Immature natural killer cell (primary cell): ENCODE measurements around the gene RPS6KA6. TPM values are rescaled to one million over a fixed set of nuclear protein-coding genes. Genes with fewer than 3 reads are reported as not detected.

Source experiments
- DNase-seq, 3 donors: peaks; one replicate each; pipeline ENCODE4 v3.0.0; 2022; ENCODE audit warnings: mixed read lengths in 1 of 3
- H3K27ac Mint-ChIP-seq, 6 donors: one replicate each; pipeline ENCODE4 v1.8.0; 2020; ENCODE audit warnings: mixed read lengths in 6 of 6, mild to moderate bottlenecking in 5 of 6, inconsistent platforms in 4 of 6, moderate library complexity in 3 of 6
- H3K27me3 Mint-ChIP-seq, 3 donors: one replicate each; pipeline ENCODE4 v1.8.0; 2020 to 2021; ENCODE audit warnings: low read depth in 3 of 3, mild to moderate bottlenecking in 3 of 3, mixed read lengths in 3 of 3, moderate library complexity in 3 of 3, inconsistent platforms in 1 of 3
- H3K36me3 Mint-ChIP-seq, 3 donors: one replicate each; pipeline ENCODE4 v1.8.0; 2020; ENCODE audit warnings: mixed read lengths in 3 of 3, inconsistent platforms in 2 of 3, mild to moderate bottlenecking in 2 of 3
- H3K4me1 Mint-ChIP-seq, 2 donors: one replicate each; pipeline ENCODE4 v1.8.0; 2020; ENCODE audit warnings: inconsistent platforms in 2 of 2, mild to moderate bottlenecking in 2 of 2, mixed read lengths in 2 of 2, moderate library complexity in 1 of 2
- H3K4me3 Mint-ChIP-seq, 5 donors: one replicate each; pipeline ENCODE4 v1.8.0; 2020; ENCODE audit warnings: mild to moderate bottlenecking in 5 of 5, mixed read lengths in 5 of 5, inconsistent platforms in 3 of 5, moderate library complexity in 3 of 5
- H3K9me3 Mint-ChIP-seq, 6 donors: one replicate each; pipeline ENCODE4 v1.8.0; 2020; ENCODE audit warnings: mild to moderate bottlenecking in 6 of 6, mixed read lengths in 6 of 6, inconsistent platforms in 4 of 6, moderate library complexity in 3 of 6
- polyA plus RNA-seq, 3 donors: library from polyadenylated mRNA; unstranded; fragments of 300-500 nt; fragmentation: Illumina TruSeq; gene quantifications; one replicate each; pipeline ENCODE4 v1.2.3, GENCODE V29; 2021

Gene RPS6KA6
- not detected for polyA plus RNA-seq

DNA sequence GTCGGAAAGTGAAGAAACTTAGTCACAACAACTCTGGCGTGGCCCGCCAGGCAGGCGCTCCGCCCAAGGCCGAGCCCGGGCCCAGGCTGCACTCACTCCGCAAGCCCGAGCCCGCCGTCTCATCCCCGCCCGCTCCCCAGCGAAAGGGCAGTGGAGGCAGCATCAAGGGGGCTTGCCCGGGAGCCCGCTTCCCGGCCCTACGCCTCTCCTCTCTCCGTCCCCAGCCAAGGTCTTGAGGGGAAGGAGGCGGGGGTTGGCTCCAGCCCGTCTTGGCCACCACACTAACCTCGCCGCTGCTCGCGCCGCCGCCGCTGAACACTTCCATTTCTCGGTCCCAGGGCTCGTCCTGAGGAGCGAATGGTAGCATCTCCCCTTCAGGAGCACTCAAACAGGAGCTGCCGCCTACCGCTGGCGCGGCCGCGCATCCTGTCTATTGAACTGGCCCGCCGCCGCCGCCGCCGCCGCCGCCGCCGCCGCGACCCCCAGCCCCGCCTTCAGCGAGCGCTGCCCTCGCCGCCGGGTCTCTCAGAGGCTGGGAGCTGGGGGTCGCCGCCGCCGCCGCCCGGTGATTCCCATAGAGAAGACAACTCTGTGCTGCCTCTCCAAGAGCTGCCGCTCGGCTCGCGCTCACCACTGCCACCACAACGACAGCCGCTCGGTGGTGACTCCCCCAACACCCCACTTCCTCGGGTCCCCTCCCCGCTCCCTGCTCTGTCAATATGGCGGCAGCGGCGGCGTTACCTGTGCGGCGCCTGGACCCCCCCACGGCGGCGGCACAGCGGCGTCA, at the start of gene RPS6KA6:
RPS6KA6 (minus strand) TSS at position 667 of the 787 bp plus-strand sequence; CDS start at position 367, 300 bp downstream.
- peak within 1 kb of the TSS; percentile 16 to 63 (median 36) for H3K4me3 Mint-ChIP-seq
- DNase-seq, result peak in 1 of 3 donors; percentile 1
- H3K27ac Mint-ChIP-seq, result no peak within 1 kb of the TSS

DNA sequence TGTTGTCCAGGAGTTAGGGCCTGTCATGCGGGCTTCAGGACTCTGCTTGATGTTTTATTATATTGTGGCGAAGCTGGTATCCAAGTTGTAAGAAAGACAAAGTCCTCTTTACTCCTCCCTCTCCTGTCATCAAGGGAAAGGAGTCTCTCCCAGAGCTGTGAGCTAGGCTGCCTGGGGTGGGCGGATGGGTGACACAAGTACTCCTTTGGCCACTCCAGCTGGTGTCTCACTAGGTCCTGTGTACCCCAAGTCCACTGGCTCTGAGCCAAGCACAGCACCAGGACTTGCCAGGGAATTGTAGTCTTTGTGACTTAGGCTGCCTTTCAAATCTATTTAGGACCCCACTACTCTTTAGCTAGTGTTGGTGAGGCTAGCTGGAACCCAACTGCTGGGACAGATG, 36.7 kb upstream of the RPS6KA6 start:
- no peak overlapping the region for H3K4me3 Mint-ChIP-seq
- DNase-seq, result no peak
- H3K36me3 Mint-ChIP-seq, result no peaks in the 10 kb centered on the region
- H3K27ac Mint-ChIP-seq, result no peak overlapping the region
- peaks cover 0 to 6% (median 0%) of the 10 kb centered on the region in 6 donors for H3K9me3 Mint-ChIP-seq
- peaks cover 0 to 17% (median 6%) of the 10 kb centered on the region in 3 donors for H3K27me3 Mint-ChIP-seq
- H3K4me1 Mint-ChIP-seq, result no peaks in the 10 kb centered on the region

More for the DNA sequence above, at the start of gene RPS6KA6:
- H3K9me3 Mint-ChIP-seq, result peaks cover 0 to 9% (median 5%) of the 10 kb centered on the region in 6 donors
- peaks cover 2 to 13% (median 6%) of the 10 kb centered on the region in 3 donors for H3K27me3 Mint-ChIP-seq
- H3K4me1 Mint-ChIP-seq, result peaks cover 0 to 5% of the 10 kb centered on the region in 2 donors
- H3K36me3 Mint-ChIP-seq, result no peaks in the 10 kb centered on the region

DNA sequence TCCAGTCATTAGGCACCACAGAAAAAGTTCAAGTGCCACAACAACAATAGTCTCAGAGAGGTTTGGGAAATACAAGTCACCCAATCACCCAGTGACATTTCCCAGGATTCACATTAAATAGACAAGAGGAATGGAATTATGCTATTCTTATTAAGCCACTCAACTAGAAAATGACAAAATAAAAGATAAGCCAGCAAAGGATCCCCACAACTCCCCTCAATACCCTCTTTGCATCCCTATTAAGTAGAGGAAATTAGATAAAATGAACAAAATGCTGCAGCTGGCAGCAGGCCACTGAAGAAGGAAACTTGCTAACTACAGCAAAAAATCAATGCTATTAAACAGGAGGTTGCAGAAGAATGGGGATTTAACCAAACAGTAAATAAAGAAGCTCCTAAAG, 35.3 kb upstream of the RPS6KA6 start:
- peaks cover 0 to 6% (median 0%) of the 10 kb centered on the region in 6 donors for H3K9me3 Mint-ChIP-seq
- no peak overlapping the region for H3K27ac Mint-ChIP-seq
- H3K4me3 Mint-ChIP-seq, result no peak overlapping the region
- no peak for DNase-seq
- H3K4me1 Mint-ChIP-seq, result no peaks in the 10 kb centered on the region
- peaks cover 0 to 21% (median 6%) of the 10 kb centered on the region in 3 donors for H3K27me3 Mint-ChIP-seq
- H3K36me3 Mint-ChIP-seq, result no peaks in the 10 kb centered on the region

DNA sequence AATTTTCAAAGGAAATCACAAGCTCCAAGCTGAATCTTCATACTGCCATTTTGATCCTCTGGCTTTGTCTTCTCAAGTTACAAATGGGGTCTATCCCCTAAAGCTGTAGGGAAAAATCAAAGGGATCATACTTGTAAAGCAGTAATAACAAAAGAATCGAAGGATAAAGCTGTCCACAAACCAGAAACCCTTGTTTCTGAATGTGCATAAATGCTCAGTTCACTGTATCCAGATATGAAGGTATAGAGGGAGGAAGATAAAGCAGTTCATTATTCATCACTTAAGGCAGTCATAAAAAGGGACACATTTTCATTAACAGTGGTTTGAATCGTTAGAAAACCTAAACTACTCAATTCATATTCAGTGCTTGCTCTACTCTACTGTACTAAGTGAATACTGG, 33.2 kb upstream of the RPS6KA6 start:
- no peaks in the 10 kb centered on the region for H3K4me1 Mint-ChIP-seq
- peaks cover 0 to 3% (median 0%) of the 10 kb centered on the region in 6 donors for H3K9me3 Mint-ChIP-seq
- H3K36me3 Mint-ChIP-seq, result no peaks in the 10 kb centered on the region
- no peak for DNase-seq
- peaks cover 0 to 23% (median 6%) of the 10 kb centered on the region in 3 donors for H3K27me3 Mint-ChIP-seq
- H3K27ac Mint-ChIP-seq, result no peak overlapping the region
- H3K4me3 Mint-ChIP-seq, result no peak overlapping the region

DNA sequence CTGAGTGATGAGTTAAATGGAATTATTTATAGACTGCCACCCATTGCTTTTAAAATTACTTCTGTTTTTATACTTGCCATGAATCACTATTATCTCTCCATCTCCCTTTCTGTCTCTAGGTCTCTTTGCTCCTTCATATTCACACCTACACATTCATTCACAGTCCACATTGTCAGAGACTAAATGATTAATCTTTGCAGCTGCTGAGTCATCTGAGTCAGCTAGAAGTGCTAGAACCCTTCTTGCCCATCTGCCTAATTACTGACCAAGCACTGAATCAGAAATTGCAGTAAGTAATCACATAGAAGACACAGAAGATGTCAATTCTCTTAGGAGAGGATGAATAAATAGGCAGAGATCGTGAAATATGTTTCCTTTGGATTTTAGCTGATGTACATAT, 31.6 kb upstream of the RPS6KA6 start:
- H3K27me3 Mint-ChIP-seq, result peaks cover 0 to 21% (median 3%) of the 10 kb centered on the region in 3 donors
- H3K4me3 Mint-ChIP-seq, result no peak overlapping the region
- no peak for DNase-seq
- no peaks in the 10 kb centered on the region for H3K4me1 Mint-ChIP-seq
- no peaks in the 10 kb centered on the region for H3K36me3 Mint-ChIP-seq
- no peak overlapping the region for H3K27ac Mint-ChIP-seq
- H3K9me3 Mint-ChIP-seq, result peaks cover 0 to 4% (median 0%) of the 10 kb centered on the region in 6 donors

DNA sequence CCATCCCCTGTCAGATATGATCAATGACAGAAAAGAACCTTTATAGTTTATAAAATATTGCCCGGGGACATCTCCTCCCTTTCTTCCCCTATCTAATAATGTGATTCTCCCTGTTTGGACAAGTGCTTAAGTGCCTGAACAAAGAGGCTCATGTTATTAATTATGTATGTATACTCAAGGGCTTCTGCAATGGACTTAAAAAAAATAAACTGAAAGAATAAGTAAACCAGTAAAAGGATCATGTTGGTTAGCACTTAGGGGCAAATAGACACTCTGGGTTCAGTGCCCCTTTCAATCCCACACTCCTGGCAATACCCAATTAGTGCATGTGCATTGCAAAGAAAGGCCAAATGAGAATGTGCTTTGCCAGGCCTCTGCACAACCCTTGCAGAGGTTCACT, 30.7 kb upstream of the RPS6KA6 start:
- Mint-ChIP-seq H3K27me3 (peaks cover 0 to 21% (median 3%) of the 10 kb centered on the region in 3 donors), H3K4me1 (no peaks in the 10 kb centered on the region), H3K27ac (no peak overlapping the region), H3K9me3 (peaks cover 0 to 4% (median under 1%) of the 10 kb centered on the region in 6 donors), H3K4me3 (no peak overlapping the region), H3K36me3 (no peaks in the 10 kb centered on the region)
- DNase-seq, result no peak

DNA sequence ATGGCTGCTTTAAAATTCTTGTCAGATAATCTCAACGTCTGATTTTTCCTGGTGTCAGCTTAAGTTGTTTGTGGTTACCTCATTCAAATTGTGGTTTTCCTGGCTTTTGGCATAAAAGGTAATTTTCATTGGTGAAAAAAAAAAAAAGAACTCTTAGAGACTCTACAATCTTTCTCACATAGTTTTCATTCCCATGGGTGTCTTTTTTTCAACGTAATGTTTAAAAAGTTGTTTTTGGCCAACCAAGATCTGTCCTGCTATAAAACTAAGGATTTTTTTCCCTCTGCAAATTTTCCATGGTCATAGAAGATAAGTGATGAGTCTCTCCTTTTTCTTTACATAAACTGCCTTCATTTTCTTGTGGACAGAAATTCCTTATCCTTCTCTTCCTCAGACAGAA, 28.9 kb upstream of the RPS6KA6 start:
- Mint-ChIP-seq H3K27ac (no peak overlapping the region), H3K27me3 (peaks cover 0 to 21% (median 3%) of the 10 kb centered on the region in 3 donors), H3K4me1 (no peaks in the 10 kb centered on the region), H3K36me3 (no peaks in the 10 kb centered on the region), H3K4me3 (no peak overlapping the region), H3K9me3 (peaks cover 0 to 4% (median under 1%) of the 10 kb centered on the region in 6 donors)
- no peak for DNase-seq

DNA sequence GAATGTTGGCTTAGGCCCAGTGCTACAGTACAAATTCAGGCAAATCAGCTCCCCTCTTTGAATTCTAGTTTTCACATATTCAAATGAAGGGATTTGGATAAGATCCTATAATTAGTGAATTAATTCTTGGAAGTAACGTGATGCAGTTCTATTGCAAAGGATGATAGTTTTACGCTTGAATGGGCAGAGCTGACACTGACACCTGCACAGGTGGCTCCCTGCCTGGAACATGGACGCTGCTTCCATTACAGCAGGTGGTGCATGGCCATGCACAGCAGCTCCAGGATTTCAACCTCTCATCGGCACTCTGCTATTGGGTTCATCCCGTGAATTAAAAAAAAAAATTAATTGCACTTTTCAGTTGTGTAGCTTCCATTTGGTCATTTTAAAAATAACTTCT, 28.4 kb upstream of the RPS6KA6 start:
- Mint-ChIP-seq H3K4me3 (no peak overlapping the region), H3K27me3 (peaks cover 0 to 21% (median 3%) of the 10 kb centered on the region in 3 donors), H3K27ac (no peak overlapping the region), H3K4me1 (no peaks in the 10 kb centered on the region), H3K9me3 (peaks cover 0 to 4% (median under 1%) of the 10 kb centered on the region in 6 donors), H3K36me3 (no peaks in the 10 kb centered on the region)
- DNase-seq, result no peak

DNA sequence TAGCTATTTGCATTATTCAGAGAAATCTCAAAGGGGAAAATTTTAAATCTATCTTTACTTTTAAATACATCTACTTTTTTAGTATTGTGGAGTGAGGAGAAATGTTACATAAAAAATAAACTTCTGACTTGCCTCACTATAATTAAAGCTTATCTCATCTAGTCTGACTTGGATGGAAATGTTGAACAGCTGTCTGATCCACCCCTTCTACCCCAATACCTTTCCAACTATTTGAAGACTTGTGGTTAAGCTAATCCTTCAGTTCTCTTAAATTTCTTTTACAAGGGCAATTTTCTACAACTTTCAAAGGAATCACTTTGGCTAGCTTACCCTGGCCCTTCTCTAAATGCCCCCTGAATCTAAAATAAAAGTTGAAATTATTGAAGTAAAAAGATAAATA, 17.3 kb upstream of the RPS6KA6 start:
- Mint-ChIP-seq H3K4me1 (no peaks in the 10 kb centered on the region), H3K36me3 (no peaks in the 10 kb centered on the region), H3K9me3 (peaks cover 0 to 2% (median 0%) of the 10 kb centered on the region in 6 donors), H3K27me3 (peaks cover 0 to 2% (median 2%) of the 10 kb centered on the region in 3 donors), H3K27ac (no peak overlapping the region), H3K4me3 (no peak overlapping the region)
- DNase-seq, result no peak

DNA sequence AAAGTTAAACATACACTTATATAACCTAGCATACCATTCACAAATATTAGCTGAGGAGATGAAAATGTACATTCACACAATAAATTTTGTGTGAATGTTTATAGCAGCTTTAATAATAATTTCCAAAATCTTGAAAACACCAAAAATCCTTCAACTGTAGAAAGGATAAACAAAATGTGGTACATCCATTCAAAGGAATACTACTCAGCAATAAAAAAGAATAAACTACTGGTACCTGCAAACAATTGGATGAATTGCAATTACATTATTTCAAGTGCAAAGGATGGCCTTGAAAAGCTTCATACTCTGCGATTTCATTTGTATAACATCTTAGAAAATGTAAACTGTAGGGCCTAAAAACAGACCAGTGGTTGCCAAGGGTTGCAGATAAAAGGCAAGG, 11.7 kb upstream of the RPS6KA6 start:
- Mint-ChIP-seq H3K27me3 (peaks cover 0 to 2% (median 2%) of the 10 kb centered on the region in 3 donors), H3K4me1 (no peaks in the 10 kb centered on the region), H3K27ac (no peak overlapping the region), H3K4me3 (no peak overlapping the region), H3K9me3 (peaks cover 0 to 2% (median 0%) of the 10 kb centered on the region in 6 donors), H3K36me3 (no peaks in the 10 kb centered on the region)
- DNase-seq, result no peak

DNA sequence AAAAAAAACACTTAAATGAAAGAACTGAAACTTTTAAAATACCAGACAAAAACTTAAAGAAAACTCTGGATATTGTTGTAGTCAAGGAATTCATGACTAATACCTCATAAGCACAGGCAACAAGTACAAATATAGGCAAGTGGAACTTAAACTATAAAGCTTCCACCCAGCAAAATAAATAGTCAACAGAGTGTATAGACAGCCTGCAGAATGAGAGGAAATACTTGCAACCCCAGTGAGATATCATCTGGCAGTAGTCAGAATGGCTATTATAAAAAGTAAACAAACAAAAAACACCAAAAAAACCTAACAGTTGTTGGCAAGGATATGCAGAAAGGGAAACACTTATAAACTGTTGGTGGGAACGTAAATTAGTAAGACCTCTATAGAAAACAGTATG, 9.6 kb upstream of the RPS6KA6 start:
- no peak overlapping the region for H3K4me3 Mint-ChIP-seq
- H3K27ac Mint-ChIP-seq, result no peak overlapping the region
- no peak for DNase-seq

DNA sequence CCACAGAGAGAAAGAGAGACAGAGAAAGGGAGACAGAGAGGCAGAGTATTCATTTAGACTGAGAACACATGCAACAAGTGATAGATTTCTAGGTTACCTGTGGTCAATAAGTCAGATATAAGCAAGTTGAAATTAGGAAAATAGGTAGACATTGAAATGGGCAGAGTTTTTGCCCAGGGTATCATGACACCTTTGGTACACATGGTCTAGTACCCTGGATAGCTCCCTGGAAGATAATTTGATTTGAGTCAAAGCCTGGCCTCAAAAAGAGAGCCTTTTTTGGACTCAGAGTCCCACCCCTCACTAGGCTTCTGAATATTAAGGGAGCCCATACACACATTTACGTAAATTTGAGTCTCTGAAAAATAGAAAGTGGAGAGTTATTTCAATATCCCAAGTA, 4.0 kb upstream of the RPS6KA6 start:
- Mint-ChIP-seq H3K27ac (no peak overlapping the region), H3K4me1 (peaks cover 0 to 2% of the 10 kb centered on the region in 2 donors), H3K27me3 (peaks cover 2 to 6% (median 4%) of the 10 kb centered on the region in 3 donors), H3K4me3 (no peak overlapping the region), H3K36me3 (no peaks in the 10 kb centered on the region), H3K9me3 (peaks cover under 1 to 6% (median 3%) of the 10 kb centered on the region in 6 donors)
- DNase-seq, result no peak

More for the DNA sequence above, 9.6 kb upstream of the RPS6KA6 start:
- H3K4me1 Mint-ChIP-seq, result no peaks in the 10 kb centered on the region
- H3K9me3 Mint-ChIP-seq, result peaks cover 0 to 2% (median 0%) of the 10 kb centered on the region in 6 donors
- H3K36me3 Mint-ChIP-seq, result no peaks in the 10 kb centered on the region
- peaks cover 0 to 2% (median 0%) of the 10 kb centered on the region in 3 donors for H3K27me3 Mint-ChIP-seq

DNA sequence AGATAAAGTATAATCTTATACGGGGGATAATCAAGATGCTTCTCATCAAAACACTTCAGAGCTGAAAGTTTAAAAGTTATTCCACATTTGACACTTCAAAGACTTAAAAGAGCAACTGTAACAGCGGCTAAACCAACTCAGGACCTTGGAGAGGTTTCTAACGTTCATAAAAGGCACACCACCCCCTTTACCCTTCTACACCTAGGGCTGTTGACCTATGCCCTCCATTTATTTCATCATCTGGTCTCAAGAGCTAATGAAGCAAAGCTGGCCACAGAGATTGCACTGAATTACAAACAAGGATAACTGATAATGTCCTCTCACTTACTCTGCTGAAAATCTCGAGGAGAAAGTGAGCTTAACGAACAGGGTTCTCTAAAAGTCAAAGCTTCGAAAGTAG, 1.1 kb upstream of the RPS6KA6 start:
- Mint-ChIP-seq H3K4me3 (no peak overlapping the region), H3K36me3 (no peaks in the 10 kb centered on the region), H3K4me1 (peaks cover 0 to 5% of the 10 kb centered on the region in 2 donors), H3K9me3 (peaks cover 0 to 9% (median 4%) of the 10 kb centered on the region in 6 donors), H3K27me3 (peaks cover 2 to 13% (median 4%) of the 10 kb centered on the region in 3 donors), H3K27ac (no peak overlapping the region)
- DNase-seq, result no peak

DNA sequence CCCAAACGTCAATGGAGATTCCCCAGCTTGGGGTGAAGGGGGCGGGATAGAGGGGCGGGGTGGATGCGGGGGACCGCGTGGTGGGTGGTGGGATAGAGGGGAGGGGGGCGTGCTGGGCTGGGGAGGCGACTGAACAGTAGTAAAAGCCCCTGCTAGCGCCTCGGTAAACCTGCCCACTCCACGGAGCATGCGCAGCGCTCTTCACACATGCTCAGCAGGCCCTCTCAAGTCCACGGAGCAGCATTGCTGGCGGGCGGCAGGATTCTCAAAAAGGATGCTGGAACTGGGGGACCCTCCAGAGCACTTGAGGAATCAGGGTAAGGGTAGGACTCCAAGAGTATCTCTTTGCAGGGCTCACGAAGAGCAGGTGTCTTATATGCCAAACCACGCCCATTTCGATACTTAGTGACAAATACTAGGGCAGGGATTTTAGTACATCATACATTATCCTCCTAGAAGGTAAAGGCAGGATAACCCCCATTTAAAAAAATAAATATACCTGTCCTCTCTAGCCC, 378 bp upstream of the RPS6KA6 start:
- DNase-seq, result no peak
- H3K9me3 Mint-ChIP-seq, result peaks cover 0 to 9% (median 5%) of the 10 kb centered on the region in 6 donors
- no peaks in the 10 kb centered on the region for H3K36me3 Mint-ChIP-seq
- peak overlapping the region in 4 of 5 donors; percentile 16 to 36 (median 26) for H3K4me3 Mint-ChIP-seq
- no peak overlapping the region for H3K27ac Mint-ChIP-seq
- peaks cover 0 to 5% of the 10 kb centered on the region in 2 donors for H3K4me1 Mint-ChIP-seq
- H3K27me3 Mint-ChIP-seq, result peaks cover 2 to 13% (median 6%) of the 10 kb centered on the region in 3 donors
